ENCODE measurements around the gene UBXN7. TPM values are rescaled to one million over a fixed set of nuclear protein-coding genes. Genes with fewer than 3 reads are reported as not detected.
A peak's percentile ranks its signal among the peaks of the same experiment; 100 is the strongest.

UBXN7 gene
- total RNA-seq, 2 experiments from 2014 or later: 58.4 to 63.7 TPM

DNA sequence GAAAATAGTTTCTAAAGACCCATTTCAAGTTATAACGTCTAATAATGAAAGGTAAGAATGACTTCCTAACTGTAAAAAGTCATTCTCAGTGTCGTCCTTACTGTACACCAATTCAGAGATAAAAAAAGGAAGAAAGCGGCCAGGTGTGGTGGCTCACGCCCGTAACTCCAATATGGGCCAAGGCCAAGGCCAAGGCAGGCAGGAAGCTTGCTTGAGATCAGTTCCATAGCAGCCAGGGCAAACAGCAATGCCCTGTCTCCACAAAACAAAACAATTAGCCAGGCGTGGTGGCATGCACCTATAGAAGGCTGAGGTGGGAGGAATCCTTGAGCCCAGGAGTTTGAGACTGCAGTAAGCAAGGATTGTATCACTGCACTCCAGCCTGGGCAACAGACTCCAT is 31.9 kb downstream of the UBXN7 start:
- Mint-ChIP-seq H3K27ac (no peak overlapping the region), H3K36me3 (ENCODE audit: low read depth) (peaks cover 11% of the 10 kb centered on the region), H3K27me3 (no peaks in the 10 kb centered on the region), H3K9me3 (no peaks in the 10 kb centered on the region), H3K4me3 (no peak overlapping the region), H3K4me1 (ENCODE audit: low read depth) (peaks cover 5% of the 10 kb centered on the region)
- ChIA-PET CTCF (no interaction called here), POLR2A (no interaction called here)
- ATAC-seq: no peak
- TF ChIP-seq, protein P1, sequence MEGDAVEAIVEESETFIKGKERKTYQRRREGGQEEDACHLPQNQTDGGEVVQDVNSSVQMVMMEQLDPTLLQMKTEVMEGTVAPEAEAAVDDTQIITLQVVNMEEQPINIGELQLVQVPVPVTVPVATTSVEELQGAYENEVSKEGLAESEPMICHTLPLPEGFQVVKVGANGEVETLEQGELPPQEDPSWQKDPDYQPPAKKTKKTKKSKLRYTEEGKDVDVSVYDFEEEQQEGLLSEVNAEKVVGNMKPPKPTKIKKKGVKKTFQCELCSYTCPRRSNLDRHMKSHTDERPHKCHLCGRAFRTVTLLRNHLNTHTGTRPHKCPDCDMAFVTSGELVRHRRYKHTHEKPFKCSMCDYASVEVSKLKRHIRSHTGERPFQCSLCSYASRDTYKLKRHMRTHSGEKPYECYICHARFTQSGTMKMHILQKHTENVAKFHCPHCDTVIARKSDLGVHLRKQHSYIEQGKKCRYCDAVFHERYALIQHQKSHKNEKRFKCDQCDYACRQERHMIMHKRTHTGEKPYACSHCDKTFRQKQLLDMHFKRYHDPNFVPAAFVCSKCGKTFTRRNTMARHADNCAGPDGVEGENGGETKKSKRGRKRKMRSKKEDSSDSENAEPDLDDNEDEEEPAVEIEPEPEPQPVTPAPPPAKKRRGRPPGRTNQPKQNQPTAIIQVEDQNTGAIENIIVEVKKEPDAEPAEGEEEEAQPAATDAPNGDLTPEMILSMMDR (IDR thresholded peaks at IDR 0.05): no peak
- no peak for DNase-seq
- intact Hi-C loops (cut with micrococcal nuclease): no loop called here

DNA sequence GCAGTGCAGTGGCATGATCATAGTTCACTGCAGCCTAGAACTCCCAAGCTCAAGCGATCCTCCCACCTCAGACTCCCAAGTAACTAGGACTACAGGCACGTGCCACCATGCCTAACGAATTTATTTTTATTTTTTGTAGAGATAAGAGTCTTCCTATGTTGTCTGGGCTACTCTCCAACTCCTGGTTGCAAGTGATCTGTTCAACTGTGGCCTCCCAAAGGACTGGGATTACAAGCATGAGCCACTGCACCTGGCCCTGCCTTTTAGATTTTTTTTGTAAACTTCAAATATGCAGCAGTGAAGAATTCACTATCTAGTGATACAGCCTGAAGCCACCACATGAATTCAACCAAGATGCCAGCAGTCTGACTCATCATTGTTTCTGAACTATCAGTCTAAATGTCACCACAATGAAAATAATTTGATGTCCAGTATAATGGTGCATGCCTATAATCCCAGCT is 32.7 kb downstream of the UBXN7 start:
- TF ChIP-seq, protein P1 (IDR thresholded peaks at IDR 0.05): no peak
- CTCF ChIA-PET: interaction anchor here (1.5 kb wide), 1 partner anchor 10 kb away, joined by 4 read pairs; no protein-coding TSS in a partner anchor
- DNase-seq (no peak), ATAC-seq (peak; percentile 27)
- Mint-ChIP-seq H3K27ac (no peak overlapping the region), H3K4me3 (no peak overlapping the region), H3K27me3 (no peaks in the 10 kb centered on the region), H3K36me3 (ENCODE audit: low read depth) (peaks cover 7% of the 10 kb centered on the region), H3K9me3 (no peaks in the 10 kb centered on the region), H3K4me1 (ENCODE audit: low read depth) (peaks cover 5% of the 10 kb centered on the region)
- POLR2A ChIA-PET: interaction anchor here (0.7 kb wide), 1 partner anchor 12 kb away, joined by 4 read pairs; no protein-coding TSS in a partner anchor
- intact Hi-C loops (cut with micrococcal nuclease): no loop called here

DNA sequence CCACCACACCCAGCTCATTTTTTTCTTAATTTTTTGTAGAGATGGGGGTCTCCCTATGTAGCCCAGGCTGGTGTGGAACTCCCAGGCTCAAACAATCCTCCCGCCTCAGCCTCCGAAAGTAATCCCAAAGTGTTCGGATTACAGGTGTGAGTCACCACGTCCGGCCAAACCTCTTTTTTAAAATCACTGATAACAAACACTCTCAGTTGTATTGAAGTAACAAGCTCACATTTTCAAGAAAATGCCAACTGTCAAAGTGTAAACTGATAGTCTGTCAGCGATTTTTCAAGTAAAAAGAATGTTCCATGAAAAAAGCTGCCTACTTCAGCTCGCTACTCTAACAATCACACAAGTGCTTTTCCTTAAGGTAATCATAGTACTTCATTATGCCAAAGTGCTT is 33.4 kb downstream of the UBXN7 start:
- ChIA-PET POLR2A (interaction anchor here (0.6 kb wide), 2 partner anchors 58 to 87 kb away, joined by 3 read pairs; no protein-coding TSS in a partner anchor), CTCF (interaction anchor here (0.8 to 1.5 kb wide), 3 partner anchors 10 to 144 kb away, joined by 3 to 4 read pairs (median 3); no protein-coding TSS in a partner anchor)
- Mint-ChIP-seq H3K27ac (no peak overlapping the region), H3K9me3 (no peaks in the 10 kb centered on the region), H3K4me1 (ENCODE audit: low read depth) (peaks cover 5% of the 10 kb centered on the region), H3K4me3 (no peak overlapping the region), H3K36me3 (ENCODE audit: low read depth) (peaks cover 8% of the 10 kb centered on the region), H3K27me3 (no peaks in the 10 kb centered on the region)
- TF ChIP-seq, protein P1 (IDR thresholded peaks at IDR 0.05): no peak
- ATAC-seq (no peak), DNase-seq (no peak)
- intact Hi-C loops (cut with micrococcal nuclease): no loop called here

DNA sequence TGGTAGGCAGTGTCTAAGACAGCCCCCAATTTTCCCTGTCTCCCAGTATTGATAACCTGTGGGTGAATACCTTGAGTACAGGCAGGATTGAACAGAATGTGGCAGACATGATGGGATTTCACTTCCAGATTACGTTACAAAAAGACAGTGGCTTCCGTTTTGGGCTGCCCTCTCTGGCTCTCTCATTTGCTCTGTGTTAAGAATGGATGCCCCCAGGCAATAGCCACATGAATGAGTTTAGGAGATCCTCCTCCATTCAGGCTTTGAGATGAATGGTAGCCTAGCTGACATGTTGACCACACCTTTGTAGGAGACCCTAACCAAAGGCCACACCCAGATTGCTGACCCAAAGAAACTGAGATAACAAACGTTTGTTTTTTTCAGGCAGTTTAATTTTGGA is 34.3 kb downstream of the UBXN7 start:
- ChIA-PET CTCF (interaction anchor here (0.8 to 1.5 kb wide), 3 partner anchors 9 to 143 kb away, joined by 3 to 4 read pairs (median 3); no protein-coding TSS in a partner anchor), POLR2A (interaction anchor here (0.6 kb wide), 2 partner anchors 57 to 77 kb away, joined by 3 read pairs; no protein-coding TSS in a partner anchor)
- ATAC-seq: no peak
- peaks cover 5% of the 10 kb centered on the region for H3K4me1 Mint-ChIP-seq (ENCODE audit: low read depth)
- no peaks in the 10 kb centered on the region for H3K27me3 Mint-ChIP-seq
- no peaks in the 10 kb centered on the region for H3K9me3 Mint-ChIP-seq
- intact Hi-C loops (cut with micrococcal nuclease): no loop called here
- no peak overlapping the region for H3K27ac Mint-ChIP-seq
- no peak for DNase-seq
- TF ChIP-seq, protein P1 (IDR thresholded peaks at IDR 0.05): no peak
- H3K36me3 Mint-ChIP-seq (ENCODE audit: low read depth): peaks cover 11% of the 10 kb centered on the region
- H3K4me3 Mint-ChIP-seq: no peak overlapping the region

DNA sequence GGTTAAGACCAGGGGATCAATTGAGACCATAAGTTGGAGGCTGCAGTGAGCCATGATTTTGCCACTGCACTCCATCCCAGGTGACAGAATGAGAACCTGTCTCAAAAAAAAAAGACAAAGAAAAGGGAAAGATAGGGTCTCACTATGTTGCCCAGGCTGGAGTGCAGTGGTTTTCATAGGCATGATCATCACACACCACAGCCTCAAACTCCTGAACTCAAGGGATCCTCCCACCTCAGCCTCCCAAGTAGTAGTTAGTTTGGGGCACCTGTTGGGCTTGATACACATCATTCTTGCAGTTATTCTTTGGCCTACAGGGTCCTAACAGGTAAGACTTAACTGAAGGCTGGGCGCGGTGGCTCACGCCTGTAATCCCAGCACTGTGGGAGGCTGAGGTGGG is 42.1 kb downstream of the UBXN7 start:
- H3K4me3 Mint-ChIP-seq: no peak overlapping the region
- CTCF ChIA-PET: interaction anchor here (1.7 kb wide), 1 partner anchor 9 kb away, joined by 4 read pairs; no protein-coding TSS in a partner anchor
- ATAC-seq: no peak
- no peak for DNase-seq
- peaks cover 12% of the 10 kb centered on the region for H3K9me3 Mint-ChIP-seq
- H3K27ac Mint-ChIP-seq: no peak overlapping the region
- POLR2A ChIA-PET: no interaction called here
- H3K4me1 Mint-ChIP-seq (ENCODE audit: low read depth): no peaks in the 10 kb centered on the region
- TF ChIP-seq, protein P1 (IDR thresholded peaks at IDR 0.05): no peak
- no peaks in the 10 kb centered on the region for H3K27me3 Mint-ChIP-seq
- intact Hi-C loops (cut with micrococcal nuclease): no loop called here
- peaks cover 58% of the 10 kb centered on the region for H3K36me3 Mint-ChIP-seq (ENCODE audit: low read depth)

All from activated CD8-positive, alpha-beta T cell treated with anti-CD3 and anti-CD28 coated beads for 36 hours (primary cell).